A673 (cell line): ENCODE measurements around the gene CORT. TPM values are rescaled to one million over a fixed set of nuclear protein-coding genes. Genes with fewer than 3 reads are reported as not detected.

ENCODE experiments used
- BruUV-seq: library from RNA; stranded (reverse); fragments of 400-500 nt; replicated peaks from 2 replicates; lab custom pipeline; 2021; lab: Mats Ljungman, UMichigan
- CTCF ChIA-PET: fragments of 300-600 bp; sonication (Branson Sonifier 250); formaldehyde crosslinking; loops from one replicate; lab custom pipeline; 2022; ENCODE audit warnings: antibody characterized with exemption; lab: Charles Lee
- POLR2A ChIA-PET: fragments of 300-600 bp; sonication (Branson Sonifier 250); formaldehyde crosslinking; loops from one replicate; lab custom pipeline; 2022; ENCODE audit warnings: antibody characterized with exemption; ENCODE audit not compliant: low non-redundant PET; lab: Charles Lee
- DNase-seq: peaks from one replicate; pipeline ENCODE4 v3.0.0-alpha.2; 2015; ENCODE audit warnings: low spot score
- H3K27ac ChIP-seq: fragments of 200-600 bp; sonication (generic); 2 replicates; pipeline ENCODE4 v1.5.1; 2016; ENCODE audit warnings: mixed run types, low read depth, mild to moderate bottlenecking, mixed read lengths, antibody characterized with exemption, low read length; ENCODE audit not compliant: poor library complexity, severe bottlenecking
- H3K27me3 ChIP-seq: fragments of 200-600 bp; sonication (generic); replicated peaks from 2 replicates; pipeline ENCODE4 v1.6.1; 2017; ENCODE audit warnings: mixed run types, low read depth, mild to moderate bottlenecking, mixed read lengths, antibody characterized with exemption, low read length; ENCODE audit not compliant: insufficient read depth, poor library complexity
- H3K36me3 ChIP-seq: fragments of 200-600 bp; sonication (generic); 2 replicates; pipeline ENCODE4 v1.6.1; 2016; ENCODE audit warnings: mixed run types, mild to moderate bottlenecking, mixed read lengths, antibody characterized with exemption, low read length; ENCODE audit not compliant: insufficient read depth, poor library complexity, severe bottlenecking
- H3K4me1 ChIP-seq: fragments of 200-600 bp; sonication (generic); 2 replicates; pipeline ENCODE4 v1.6.1; 2017; ENCODE audit warnings: mixed run types, mild to moderate bottlenecking, mixed read lengths, antibody characterized with exemption, low read length; ENCODE audit not compliant: insufficient read depth, poor library complexity, severe bottlenecking
- H3K4me3 ChIP-seq: fragments of 200-600 bp; sonication (generic); 2 replicates; pipeline ENCODE4 v1.5.1; 2016; ENCODE audit warnings: low read depth, mixed run types, mild to moderate bottlenecking, mixed read lengths, low read length; ENCODE audit not compliant: poor library complexity, severe bottlenecking
- H3K9me3 ChIP-seq: fragments of 200-600 bp; sonication (generic); 2 replicates; pipeline ENCODE4 v1.6.1; 2016; ENCODE audit warnings: mixed run types, low read depth, mild to moderate bottlenecking, mixed read lengths, antibody characterized with exemption, low read length; ENCODE audit not compliant: poor library complexity, severe bottlenecking
- CTCF ChIP-seq: fragments of 300-800, 200-600 bp; sonication (generic); conservative IDR thresholded peaks from 2 replicates; pipeline ENCODE4 v1.5.1; 2017; ENCODE audit warnings: low read depth, mild to moderate bottlenecking, antibody characterized with exemption, low read length, moderate library complexity, mixed read lengths
- EZH2 ChIP-seq: fragments of 200-600 bp; sonication (generic); IDR thresholded peaks from 2 replicates; pipeline ENCODE4 v1.6.1; 2017; ENCODE audit warnings: borderline replicate concordance, low read depth, mild to moderate bottlenecking, mixed read lengths, antibody characterized with exemption, low read length; ENCODE audit not compliant: poor library complexity, severe bottlenecking
- intact Hi-C: fragments of 100-400 bp; cut with micrococcal nuclease; formaldehyde crosslinking; loops from one replicate; pipeline ENCODE4 v1.10.0; 2022; ENCODE audit not compliant: unreplicated experiment
- total RNA-seq: library from RNA; stranded (reverse); gene quantifications from 2 replicates; pipeline ENCODE4 v1.2.3, GENCODE V29; 2021

The CORT gene
- total RNA-seq, 1 experiment from 2014 or later = 1.4 TPM

GRCh38 chr1:10475510-10475909, 25.7 kb downstream of the CORT start:
- DNase-seq = no peak
- intact Hi-C loops = no loop called here
- Histone ChIP-seq H3K9me3 (no peaks in the 10 kb centered on the region), H3K27me3 (no peaks in the 10 kb centered on the region), H3K4me1 (peaks cover 4% of the 10 kb centered on the region), H3K36me3 (no peaks in the 10 kb centered on the region), H3K4me3 (peak overlapping the region; percentile 81), H3K27ac (peak overlapping the region; percentile 34)
- TF ChIP-seq EZH2 = no peak
- no peak for TF ChIP-seq CTCF
- CTCF ChIA-PET = no interaction called here
- BruUV-seq = no TSS peak
- POLR2A ChIA-PET = no interaction called here

- no TSS peak for BruUV-seq
- no peak overlapping the region for H3K27ac ChIP-seq
- no peaks in the 10 kb centered on the region for H3K4me1 ChIP-seq
- no peaks in the 10 kb centered on the region for H3K36me3 ChIP-seq
- intact Hi-C loops = no loop called here
- DNase-seq = no peak
- H3K9me3 ChIP-seq = no peaks in the 10 kb centered on the region
- TF ChIP-seq CTCF (no peak), EZH2 (no peak)
- ChIA-PET POLR2A (no interaction called here), CTCF (no interaction called here)
- no peaks in the 10 kb centered on the region for H3K27me3 ChIP-seq
- no peak overlapping the region for H3K4me3 ChIP-seq
These were observed 29.5 kb downstream of the CORT start for GRCh38 chr1:10479296-10479695.

DNA sequence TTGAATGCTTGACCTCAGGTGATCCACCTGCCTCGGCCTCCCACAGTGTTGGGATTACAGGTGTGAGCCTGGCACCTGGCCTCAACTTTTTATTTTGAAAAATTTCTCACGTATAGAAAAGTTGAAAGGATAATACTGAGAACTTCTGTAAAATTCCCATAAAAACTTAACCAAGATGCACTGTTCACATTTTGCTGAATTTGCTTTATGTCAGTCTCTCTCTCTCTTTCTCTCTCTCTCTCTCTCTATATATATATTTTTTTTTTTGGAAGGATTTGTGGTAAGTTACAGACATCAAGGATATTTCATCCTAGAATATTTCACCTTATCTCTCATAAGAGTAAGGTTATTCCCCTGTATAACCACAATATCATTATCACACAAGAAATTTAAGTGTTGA, 30.8 kb downstream of the CORT start:
- no TSS peak for BruUV-seq
- Histone ChIP-seq H3K36me3 (no peaks in the 10 kb centered on the region), H3K27me3 (no peaks in the 10 kb centered on the region), H3K27ac (no peak overlapping the region), H3K9me3 (no peaks in the 10 kb centered on the region), H3K4me1 (no peaks in the 10 kb centered on the region), H3K4me3 (no peak overlapping the region)
- ChIA-PET POLR2A (no interaction called here), CTCF (no interaction called here)
- intact Hi-C loops = no loop called here
- TF ChIP-seq EZH2 = no peak
- no peak for TF ChIP-seq CTCF
- DNase-seq = no peak
